Stomach (tissue), 4 donors: ENCODE data around the gene ELMO1.

Source experiments
- CTCF ChIP-seq, 7 experiments: fragments of 450-650 bp in 4 of 7; fragments of 200-600 bp in 3 of 7; sonication (generic) in 3 of 7; IDR thresholded peaks; one replicate each; pipeline ENCODE4 v1.5.1; 2016 to 2019; ENCODE audit warnings: antibody characterized with exemption in 7 of 7, control low read depth in 2 of 7, mild to moderate bottlenecking in 1 of 7
- EP300 ChIP-seq: sonication (generic); formaldehyde crosslinking; IDR thresholded peaks from one replicate; pipeline ENCODE4 v1.6.1; 2017; ENCODE audit warnings: antibody characterized with exemption
- POLR2A ChIP-seq, 4 donors: fragments of 450-650 bp; IDR thresholded peaks; one replicate each; pipeline ENCODE4 v1.6.1; 2016; ENCODE audit warnings: antibody characterized with exemption in 4 of 4, control low read depth in 2 of 4, mild to moderate bottlenecking in 1 of 4, moderate library complexity in 1 of 4
- POLR2AphosphoS5 ChIP-seq, 3 donors: sonication (generic); formaldehyde crosslinking; IDR thresholded peaks; one replicate each; pipeline ENCODE4 v1.6.1; 2016; ENCODE audit warnings: antibody characterized with exemption in 3 of 3

DNA sequence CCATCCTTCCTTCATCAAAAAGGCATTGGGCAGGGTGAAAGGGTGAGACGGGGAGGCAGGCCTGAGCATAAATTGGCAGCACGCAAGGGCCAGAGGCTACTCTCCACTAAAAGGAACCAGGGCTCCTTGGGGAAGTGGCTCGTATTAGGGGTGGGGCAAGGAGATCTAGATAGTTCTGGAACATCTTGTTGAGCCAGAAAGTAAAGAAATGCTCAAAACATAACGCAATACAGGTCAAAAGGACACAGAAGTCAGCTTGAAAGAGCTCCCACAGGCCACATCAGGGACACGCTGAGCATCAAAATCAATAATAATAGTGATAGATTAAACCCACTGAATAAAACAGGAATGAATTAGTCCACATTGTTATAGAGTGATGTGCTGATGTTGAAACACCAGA, 203.1 kb downstream of the ELMO1 start:
- no peak for TF ChIP-seq CTCF (IDR thresholded peaks at IDR 0.05)
- TF ChIP-seq POLR2A (IDR thresholded peaks at IDR 0.05) = no peak
- no peak for TF ChIP-seq POLR2AphosphoS5 (IDR thresholded peaks at IDR 0.05)
- no peak for TF ChIP-seq EP300
